SK-N-SH (cell line): ENCODE data around the gene C1orf226. TPM values are rescaled to one million over a fixed set of nuclear protein-coding genes. Genes with fewer than 3 reads are reported as not detected.

ENCODE experiments used
- CTCF ChIA-PET: fragments of 300-600, 350-600 bp; formaldehyde crosslinking; extraction: SDS; loops from one replicate; lab custom pipeline; 2021; lab: Yijun Ruan, JAX
- POLR2A ChIA-PET: fragments of 350-600 bp; sonication (Branson Sonifier 250); formaldehyde crosslinking; extraction: SDS; loops from one replicate; lab custom pipeline; 2020; ENCODE audit warnings: antibody characterized with exemption, inconsistent platforms; lab: Yijun Ruan, JAX
- DNase-seq: peaks from one replicate; pipeline ENCODE4 v3.0.0; 2012
- H2AFZ ChIP-seq: fragments of 200-600 bp; sonication (generic); 2 replicates; pipeline ENCODE4 v1.8.1; 2016; ENCODE audit warnings: antibody characterized with exemption, mild to moderate bottlenecking, low read depth
- H3F3A ChIP-seq: fragments of 200-600 bp; sonication (generic); replicated peaks from 2 replicates; pipeline ENCODE3; 2016; ENCODE audit warnings: antibody characterized with exemption, mild to moderate bottlenecking; ENCODE audit not compliant: insufficient read depth
- H3K27ac ChIP-seq, 2 experiments: fragments of 200-500 bp in 1 of 2; fragments of 200-600 bp in 1 of 2; sonication (Bioruptor generic) in 1 of 2; sonication (generic), shearing (Covaris generic) in 1 of 2; 2 replicates each; pipeline versions ENCODE4 v1.5.1 to v1.6.1; 2014 to 2016; ENCODE audit warnings: low read depth in 2 of 2, inconsistent platforms in 1 of 2, low read length in 1 of 2, mild to moderate bottlenecking in 1 of 2, mixed read lengths in 1 of 2
- H3K27me3 ChIP-seq: fragments of 200-600 bp; sonication (generic), shearing (Covaris generic); 2 replicates; pipeline ENCODE4 v1.6.1; 2016; ENCODE audit warnings: mixed run types; ENCODE audit not compliant: insufficient read depth
- H3K36me3 ChIP-seq, 2 experiments: fragments of 200-500 bp in 1 of 2; fragments of 200-600 bp in 1 of 2; sonication (Bioruptor generic) in 1 of 2; sonication (generic) in 1 of 2; replicated peaks in 1 of 2; 2 replicates each; pipeline versions ENCODE3 to v1.5.1; 2014 to 2016; ENCODE audit warnings: low read length in 1 of 2, mild to moderate bottlenecking in 1 of 2; ENCODE audit not compliant: insufficient read depth in 2 of 2, control insufficient read depth in 1 of 2
- H3K4me1 ChIP-seq, 2 experiments: fragments of 200-500 bp in 1 of 2; fragments of 200-600 bp in 1 of 2; sonication (Bioruptor generic) in 1 of 2; sonication (generic), shearing (Covaris generic) in 1 of 2; 2 replicates each; pipeline versions ENCODE4 v1.5.1 to v1.6.1; 2014 to 2016; ENCODE audit warnings: low read depth in 1 of 2, low read length in 1 of 2, mixed run types in 1 of 2; ENCODE audit not compliant: insufficient read depth in 2 of 2, control insufficient read depth in 1 of 2
- H3K4me2 ChIP-seq: fragments of 200-600 bp; sonication (generic), shearing (Covaris generic); 2 replicates; pipeline ENCODE4 v1.6.1; 2017; ENCODE audit warnings: mixed run types
- H3K4me3 ChIP-seq, 2 experiments: fragments of 200-500 bp in 1 of 2; fragments of 200-600 bp in 1 of 2; sonication (Bioruptor generic) in 1 of 2; sonication (generic), shearing (Covaris generic) in 1 of 2; 2 replicates each; pipeline versions ENCODE4 v1.5.1 to v1.8.1; 2014 to 2016; ENCODE audit warnings: low read depth in 2 of 2, inconsistent platforms in 1 of 2, low read length in 1 of 2, mild to moderate bottlenecking in 1 of 2, mixed read lengths in 1 of 2, moderate library complexity in 1 of 2
- H3K79me2 ChIP-seq: fragments of 200-600 bp; sonication (generic); 2 replicates; pipeline ENCODE4 v1.8.1; 2017; ENCODE audit warnings: mild to moderate bottlenecking; ENCODE audit not compliant: insufficient read depth
- H3K9ac ChIP-seq: fragments of 200-600 bp; sonication (generic); 2 replicates; pipeline ENCODE4 v1.6.1; 2017; ENCODE audit warnings: mixed run types
- H3K9me2 ChIP-seq: fragments of 200-600 bp; sonication (generic); 2 replicates; pipeline ENCODE4 v1.6.1; 2017; ENCODE audit warnings: mixed run types
- H3K9me3 ChIP-seq: fragments of 200-600 bp; sonication (generic); 2 replicates; pipeline ENCODE4 v1.6.1; 2017; ENCODE audit warnings: mixed run types, mild to moderate bottlenecking, moderate library complexity
- H4K20me1 ChIP-seq: fragments of 200-600 bp; sonication (generic); 2 replicates; pipeline ENCODE4 v1.6.1; 2017; ENCODE audit warnings: mild to moderate bottlenecking, mixed run types; ENCODE audit not compliant: insufficient read depth
- CHD2 ChIP-seq: fragments of 150-350 bp; IDR thresholded peaks from 2 replicates; pipeline ENCODE4 v1.6.1; 2018; ENCODE audit warnings: low read length; ENCODE audit not compliant: partially characterized antibody
- ELF1 ChIP-seq: IDR thresholded peaks from 2 replicates; pipeline ENCODE4 v1.4.0; 2012
- EP300 ChIP-seq, 2 experiments: IDR thresholded peaks; 2 replicates each; pipeline versions ENCODE4 v1.4.0 to v1.6.1; 2012; ENCODE audit warnings: borderline replicate concordance in 1 of 2, low read depth in 1 of 2, low read length in 1 of 2
- EZH2phosphoT487 ChIP-seq: fragments of 200-600 bp; sonication (generic); IDR thresholded peaks from 2 replicates; pipeline ENCODE4 v1.6.1; 2017; ENCODE audit warnings: low read depth, mixed run types, mild to moderate bottlenecking, antibody characterized with exemption, moderate library complexity, borderline replicate concordance
- FOSL2 ChIP-seq: IDR thresholded peaks from 2 replicates; pipeline ENCODE4 v1.4.0; 2012; ENCODE audit warnings: low read depth, mild to moderate bottlenecking, moderate library complexity, borderline replicate concordance
- MXI1 ChIP-seq: IDR thresholded peaks from 2 replicates; pipeline ENCODE4 v1.6.1; 2012; ENCODE audit warnings: mild to moderate bottlenecking, low read depth, low read length, improper control_type of control experiment
- NFIC ChIP-seq: IDR thresholded peaks from 2 replicates; pipeline ENCODE4 v1.4.0; 2012; ENCODE audit warnings: borderline replicate concordance
- POLR2AphosphoS5 ChIP-seq: IDR thresholded peaks from 2 replicates; pipeline ENCODE4 v1.6.1; 2012; ENCODE audit warnings: low read depth, low read length
- RAD21 ChIP-seq: IDR thresholded peaks from 2 replicates; pipeline ENCODE4 v1.6.1; 2012; ENCODE audit warnings: mild to moderate bottlenecking, low read length
- RCOR1 ChIP-seq: fragments of 150-350 bp; IDR thresholded peaks from 2 replicates; pipeline ENCODE4 v1.6.1; 2017; ENCODE audit warnings: antibody characterized with exemption, low read length
- RXRA ChIP-seq: IDR thresholded peaks from 2 replicates; pipeline ENCODE4 v1.4.0; 2012; ENCODE audit warnings: low read depth, mild to moderate bottlenecking, borderline replicate concordance
- SMC3 ChIP-seq: IDR thresholded peaks from 2 replicates; pipeline ENCODE4 v1.6.1; 2012; ENCODE audit warnings: low read depth, low read length, improper control_type of control experiment
- TCF12 ChIP-seq: IDR thresholded peaks from 2 replicates; pipeline ENCODE4 v1.4.0; 2012
- YY1 ChIP-seq: IDR thresholded peaks from 2 replicates; pipeline ENCODE4 v1.4.0; 2012; ENCODE audit warnings: low read depth, mild to moderate bottlenecking
- WGBS: methylation state at CpG from one replicate; pipeline ENCODE4 v1.1.6; 2017; ENCODE audit warnings: low lambda C conversion rate; 5-methylcytosine and 5-hydroxymethylcytosine counted together
- polyA plus RNA-seq, 3 experiments: library from polyadenylated mRNA; depleted of rRNA; stranded (reverse); fragments of >200 nt; gene quantifications; 2 replicates each; pipeline ENCODE4 v1.2.3, GENCODE V29; 2012
- TF ChIP-seq, protein P1 (sequence below): IDR thresholded peaks from 2 replicates; pipeline ENCODE4 v1.4.0; 2012; ENCODE audit warnings: low read depth
- TF ChIP-seq, protein P2 (sequence below): fragments of 150-350 bp; IDR thresholded peaks from 2 replicates; pipeline ENCODE4 v1.6.1; 2016; ENCODE audit warnings: mild to moderate bottlenecking, low read depth, low read length
- TF ChIP-seq, protein P3 (sequence below): fragments of 200-600 bp; sonication (generic); IDR thresholded peaks from 2 replicates; pipeline ENCODE4 v1.6.1; 2017; ENCODE audit warnings: antibody characterized with exemption, mild to moderate bottlenecking, moderate library complexity
- TF ChIP-seq, protein P4 (sequence below): IDR thresholded peaks from 2 replicates; pipeline ENCODE4 v1.4.0; 2012; ENCODE audit warnings: low read depth, borderline replicate concordance
- TF ChIP-seq, protein P5 (sequence below): fragments of 150-350 bp; IDR thresholded peaks from 2 replicates; pipeline ENCODE4 v1.6.1; 2017; ENCODE audit warnings: antibody characterized with exemption, low read length, low read depth, borderline replicate concordance

C1orf226 gene
- polyA plus RNA-seq, 1 of the 3 experiments (the other 2 are of a cell fraction) = 0.03 TPM

DNA sequence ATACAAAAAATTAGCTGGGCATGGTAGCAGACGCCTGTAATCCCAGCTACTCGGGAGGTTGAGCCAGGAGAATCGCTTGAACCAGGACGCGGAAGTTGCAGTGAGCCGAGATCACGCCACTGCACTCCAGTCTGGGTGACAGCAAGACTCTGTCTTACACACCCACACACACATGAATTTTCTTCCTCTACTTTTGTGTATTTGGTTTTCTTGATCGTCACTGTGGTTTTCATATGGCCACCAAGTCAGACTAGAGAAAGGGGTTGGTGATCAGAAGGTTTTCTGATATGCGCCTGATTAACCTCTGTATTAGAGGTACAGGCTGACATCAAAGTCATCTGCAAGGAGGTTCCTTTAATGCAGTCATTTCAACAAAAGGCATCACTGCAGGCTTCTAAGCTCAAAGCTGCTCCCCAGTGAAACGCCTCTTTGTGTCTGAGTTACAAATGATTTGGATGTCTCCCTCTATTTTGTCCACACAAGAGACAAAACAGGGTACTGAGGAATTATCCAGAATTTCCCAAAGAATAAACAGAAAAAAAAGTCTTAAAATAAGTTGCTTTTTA lies 19.3 kb downstream of the C1orf226 start:
- H3K9me2 ChIP-seq = no peaks in the 10 kb centered on the region
- no peaks in the 10 kb centered on the region; a peak in 2 of 4 replicates for H3K4me1 ChIP-seq
- no peaks in the 10 kb centered on the region for H4K20me1 ChIP-seq
- WGBS = 74% methylated on average over 10 of the region's 10 CpGs
- TF ChIP-seq, protein P1, sequence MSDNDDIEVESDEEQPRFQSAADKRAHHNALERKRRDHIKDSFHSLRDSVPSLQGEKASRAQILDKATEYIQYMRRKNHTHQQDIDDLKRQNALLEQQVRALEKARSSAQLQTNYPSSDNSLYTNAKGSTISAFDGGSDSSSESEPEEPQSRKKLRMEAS = no peak
- TF ChIP-seq, protein P2, sequence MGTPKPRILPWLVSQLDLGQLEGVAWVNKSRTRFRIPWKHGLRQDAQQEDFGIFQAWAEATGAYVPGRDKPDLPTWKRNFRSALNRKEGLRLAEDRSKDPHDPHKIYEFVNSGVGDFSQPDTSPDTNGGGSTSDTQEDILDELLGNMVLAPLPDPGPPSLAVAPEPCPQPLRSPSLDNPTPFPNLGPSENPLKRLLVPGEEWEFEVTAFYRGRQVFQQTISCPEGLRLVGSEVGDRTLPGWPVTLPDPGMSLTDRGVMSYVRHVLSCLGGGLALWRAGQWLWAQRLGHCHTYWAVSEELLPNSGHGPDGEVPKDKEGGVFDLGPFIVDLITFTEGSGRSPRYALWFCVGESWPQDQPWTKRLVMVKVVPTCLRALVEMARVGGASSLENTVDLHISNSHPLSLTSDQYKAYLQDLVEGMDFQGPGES = no peak
- TF ChIP-seq, protein P3, sequence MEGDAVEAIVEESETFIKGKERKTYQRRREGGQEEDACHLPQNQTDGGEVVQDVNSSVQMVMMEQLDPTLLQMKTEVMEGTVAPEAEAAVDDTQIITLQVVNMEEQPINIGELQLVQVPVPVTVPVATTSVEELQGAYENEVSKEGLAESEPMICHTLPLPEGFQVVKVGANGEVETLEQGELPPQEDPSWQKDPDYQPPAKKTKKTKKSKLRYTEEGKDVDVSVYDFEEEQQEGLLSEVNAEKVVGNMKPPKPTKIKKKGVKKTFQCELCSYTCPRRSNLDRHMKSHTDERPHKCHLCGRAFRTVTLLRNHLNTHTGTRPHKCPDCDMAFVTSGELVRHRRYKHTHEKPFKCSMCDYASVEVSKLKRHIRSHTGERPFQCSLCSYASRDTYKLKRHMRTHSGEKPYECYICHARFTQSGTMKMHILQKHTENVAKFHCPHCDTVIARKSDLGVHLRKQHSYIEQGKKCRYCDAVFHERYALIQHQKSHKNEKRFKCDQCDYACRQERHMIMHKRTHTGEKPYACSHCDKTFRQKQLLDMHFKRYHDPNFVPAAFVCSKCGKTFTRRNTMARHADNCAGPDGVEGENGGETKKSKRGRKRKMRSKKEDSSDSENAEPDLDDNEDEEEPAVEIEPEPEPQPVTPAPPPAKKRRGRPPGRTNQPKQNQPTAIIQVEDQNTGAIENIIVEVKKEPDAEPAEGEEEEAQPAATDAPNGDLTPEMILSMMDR = no peak
- TF ChIP-seq NFIC (no peak), CHD2 (no peak), YY1 (no peak)
- TF ChIP-seq, all 33 proteins: peak for 0
- H3K79me2 ChIP-seq = no peaks in the 10 kb centered on the region
- ChIA-PET POLR2A (no interaction called here), CTCF (interaction anchor here (0.6 to 2.4 kb wide), 2 partner anchors 10 to 44 kb away, joined by 3 to 6 read pairs; no protein-coding TSS in a partner anchor)
- H2AFZ ChIP-seq = no peak overlapping the region
- no peak overlapping the region for H3K9ac ChIP-seq
- H3K9me3 ChIP-seq = no peaks in the 10 kb centered on the region
- H3K27me3 ChIP-seq = no peaks in the 10 kb centered on the region; the same call in 1 of the 2 replicates
- no peak overlapping the region for H3K27ac ChIP-seq
- no peak for DNase-seq
- H3K4me2 ChIP-seq = no peak overlapping the region
- H3F3A ChIP-seq = no peaks in the 10 kb centered on the region
- no peak overlapping the region for H3K4me3 ChIP-seq
- no peaks in the 10 kb centered on the region for H3K36me3 ChIP-seq

DNA sequence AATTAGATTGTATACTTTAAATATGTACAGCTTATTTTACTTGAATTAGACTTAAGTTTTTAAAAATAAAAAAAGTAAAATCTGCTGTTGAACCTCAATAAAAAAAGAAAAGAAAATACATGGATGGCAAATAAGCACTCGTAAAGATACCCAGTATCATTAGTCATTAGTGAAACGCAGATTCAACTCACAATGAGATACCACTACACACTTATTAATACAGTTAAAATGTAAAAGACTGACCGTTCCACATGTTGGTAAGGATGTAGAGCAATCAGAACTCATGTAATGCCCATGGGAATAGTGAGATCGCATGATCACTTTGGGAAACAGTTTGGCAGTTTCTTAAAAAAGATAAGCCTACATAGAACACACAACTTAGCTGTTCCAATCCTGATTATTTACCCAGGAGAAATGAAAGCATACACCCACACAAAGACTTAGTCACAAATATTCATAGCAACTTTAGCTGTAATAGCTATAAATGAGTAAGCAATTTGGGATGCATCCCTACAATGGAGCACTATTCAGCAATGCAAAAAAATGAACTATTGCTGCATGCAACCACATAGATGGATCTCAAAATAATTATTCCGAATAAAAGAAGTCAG lies 23.1 kb downstream of the C1orf226 start:
- Histone ChIP-seq H3K79me2 (no peaks in the 10 kb centered on the region), H3K9me3 (no peaks in the 10 kb centered on the region), H3K4me2 (no peak overlapping the region), H4K20me1 (no peaks in the 10 kb centered on the region), H3K27ac (no peak overlapping the region), H3K9ac (no peak overlapping the region), H3K4me1 (no peaks in the 10 kb centered on the region), H3K36me3 (no peaks in the 10 kb centered on the region), H2AFZ (no peak overlapping the region), H3F3A (no peaks in the 10 kb centered on the region), H3K9me2 (no peaks in the 10 kb centered on the region), H3K27me3 (no peaks in the 10 kb centered on the region), H3K4me3 (no peak overlapping the region)
- ChIA-PET CTCF (interaction anchor here (1.3 kb wide), 1 partner anchor 12 kb away, joined by 3 read pairs; no protein-coding TSS in a partner anchor), POLR2A (no interaction called here)
- DNase-seq = no peak
- TF ChIP-seq, protein P4, sequence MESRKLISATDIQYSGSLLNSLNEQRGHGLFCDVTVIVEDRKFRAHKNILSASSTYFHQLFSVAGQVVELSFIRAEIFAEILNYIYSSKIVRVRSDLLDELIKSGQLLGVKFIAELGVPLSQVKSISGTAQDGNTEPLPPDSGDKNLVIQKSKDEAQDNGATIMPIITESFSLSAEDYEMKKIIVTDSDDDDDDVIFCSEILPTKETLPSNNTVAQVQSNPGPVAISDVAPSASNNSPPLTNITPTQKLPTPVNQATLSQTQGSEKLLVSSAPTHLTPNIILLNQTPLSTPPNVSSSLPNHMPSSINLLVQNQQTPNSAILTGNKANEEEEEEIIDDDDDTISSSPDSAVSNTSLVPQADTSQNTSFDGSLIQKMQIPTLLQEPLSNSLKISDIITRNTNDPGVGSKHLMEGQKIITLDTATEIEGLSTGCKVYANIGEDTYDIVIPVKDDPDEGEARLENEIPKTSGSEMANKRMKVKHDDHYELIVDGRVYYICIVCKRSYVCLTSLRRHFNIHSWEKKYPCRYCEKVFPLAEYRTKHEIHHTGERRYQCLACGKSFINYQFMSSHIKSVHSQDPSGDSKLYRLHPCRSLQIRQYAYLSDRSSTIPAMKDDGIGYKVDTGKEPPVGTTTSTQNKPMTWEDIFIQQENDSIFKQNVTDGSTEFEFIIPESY = no peak
- TF ChIP-seq FOSL2 (no peak), POLR2AphosphoS5 (no peak), EZH2phosphoT487 (no peak), RAD21 (no peak), SMC3 (no peak), ELF1 (no peak), CHD2 (no peak), EP300 (IDR thresholded peaks at IDR 0.05; ENCODE audit: borderline replicate concordance in 1 of 2, low read depth in 1 of 2, low read length in 1 of 2) (no peak), RXRA (no peak), MXI1 (no peak), TCF12 (no peak), RCOR1 (no peak)
- TF ChIP-seq, protein P5, sequence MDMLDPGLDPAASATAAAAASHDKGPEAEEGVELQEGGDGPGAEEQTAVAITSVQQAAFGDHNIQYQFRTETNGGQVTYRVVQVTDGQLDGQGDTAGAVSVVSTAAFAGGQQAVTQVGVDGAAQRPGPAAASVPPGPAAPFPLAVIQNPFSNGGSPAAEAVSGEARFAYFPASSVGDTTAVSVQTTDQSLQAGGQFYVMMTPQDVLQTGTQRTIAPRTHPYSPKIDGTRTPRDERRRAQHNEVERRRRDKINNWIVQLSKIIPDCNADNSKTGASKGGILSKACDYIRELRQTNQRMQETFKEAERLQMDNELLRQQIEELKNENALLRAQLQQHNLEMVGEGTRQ = no peak
- TF ChIP-seq, protein P1 = no peak
- WGBS = 57% methylated on average over 5 of the region's 5 CpGs
